Glutamatergic neuron (in vitro differentiated cells): ENCODE data around the gene CACNA1I. TPM values are rescaled to one million over a fixed set of nuclear protein-coding genes. Genes with fewer than 3 reads are reported as not detected.

Experiments
- DNase-seq: peaks from one replicate; pipeline ENCODE4 v3.0.0; 2022
- H3K27ac Mint-ChIP-seq: one replicate; pipeline ENCODE4 v1.8.0; 2020; ENCODE audit warnings: mild to moderate bottlenecking, mixed read lengths, inconsistent platforms; ENCODE audit not compliant: unreplicated experiment
- H3K27me3 Mint-ChIP-seq: one replicate; pipeline ENCODE4 v1.8.0; 2020; ENCODE audit warnings: mild to moderate bottlenecking, moderate library complexity, mixed read lengths, inconsistent platforms; ENCODE audit not compliant: unreplicated experiment
- H3K36me3 Mint-ChIP-seq: one replicate; pipeline ENCODE4 v1.8.0; 2020; ENCODE audit warnings: mild to moderate bottlenecking, mixed read lengths, inconsistent platforms; ENCODE audit not compliant: unreplicated experiment
- H3K4me1 Mint-ChIP-seq: one replicate; pipeline ENCODE4 v1.8.0; 2020; ENCODE audit warnings: mild to moderate bottlenecking, low read depth, mixed read lengths, inconsistent platforms; ENCODE audit not compliant: unreplicated experiment
- H3K4me3 Mint-ChIP-seq: one replicate; pipeline ENCODE4 v1.8.0; 2020; ENCODE audit warnings: mild to moderate bottlenecking, mixed read lengths, inconsistent platforms; ENCODE audit not compliant: unreplicated experiment
- H3K9me3 Mint-ChIP-seq: one replicate; pipeline ENCODE4 v1.8.0; 2020; ENCODE audit warnings: mild to moderate bottlenecking, moderate library complexity, mixed read lengths, inconsistent platforms; ENCODE audit not compliant: unreplicated experiment
- total RNA-seq: library from RNA; stranded (reverse); fragmentation: NEBNext Ultra II Directional; extraction: Animal tissue kit (Norgen Biotek cat#: 25700); gene quantifications from one replicate; pipeline ENCODE4 v1.2.1, GENCODE V29; 2021; ENCODE audit not compliant: unreplicated experiment
- TF ChIP-seq, protein P1 (sequence below): fragments of 200-600 bp; sonication (generic); IDR thresholded peaks from one replicate; pipeline ENCODE4 v1.5.0; 2021; ENCODE audit not compliant: partially characterized antibody, unreplicated experiment

The CACNA1I gene
- total RNA-seq, 1 donor from 2014 or later, result 0.12 TPM

GRCh38 chr22:39620924-39621690, 50.6 kb downstream of the CACNA1I start:
- peaks cover 3% of the 10 kb centered on the region for H3K9me3 Mint-ChIP-seq
- H3K27me3 Mint-ChIP-seq, result peaks cover 6% of the 10 kb centered on the region
- H3K27ac Mint-ChIP-seq, result no peak overlapping the region
- DNase-seq, result no peak
- no peak overlapping the region for H3K4me3 Mint-ChIP-seq
- TF ChIP-seq, protein P1, sequence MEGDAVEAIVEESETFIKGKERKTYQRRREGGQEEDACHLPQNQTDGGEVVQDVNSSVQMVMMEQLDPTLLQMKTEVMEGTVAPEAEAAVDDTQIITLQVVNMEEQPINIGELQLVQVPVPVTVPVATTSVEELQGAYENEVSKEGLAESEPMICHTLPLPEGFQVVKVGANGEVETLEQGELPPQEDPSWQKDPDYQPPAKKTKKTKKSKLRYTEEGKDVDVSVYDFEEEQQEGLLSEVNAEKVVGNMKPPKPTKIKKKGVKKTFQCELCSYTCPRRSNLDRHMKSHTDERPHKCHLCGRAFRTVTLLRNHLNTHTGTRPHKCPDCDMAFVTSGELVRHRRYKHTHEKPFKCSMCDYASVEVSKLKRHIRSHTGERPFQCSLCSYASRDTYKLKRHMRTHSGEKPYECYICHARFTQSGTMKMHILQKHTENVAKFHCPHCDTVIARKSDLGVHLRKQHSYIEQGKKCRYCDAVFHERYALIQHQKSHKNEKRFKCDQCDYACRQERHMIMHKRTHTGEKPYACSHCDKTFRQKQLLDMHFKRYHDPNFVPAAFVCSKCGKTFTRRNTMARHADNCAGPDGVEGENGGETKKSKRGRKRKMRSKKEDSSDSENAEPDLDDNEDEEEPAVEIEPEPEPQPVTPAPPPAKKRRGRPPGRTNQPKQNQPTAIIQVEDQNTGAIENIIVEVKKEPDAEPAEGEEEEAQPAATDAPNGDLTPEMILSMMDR, result no peak
- peaks cover 6% of the 10 kb centered on the region for H3K4me1 Mint-ChIP-seq
- no peaks in the 10 kb centered on the region for H3K36me3 Mint-ChIP-seq

GRCh38 chr22:39621826-39622225, 51.3 kb downstream of the CACNA1I start:
- TF ChIP-seq, protein P1, result no peak
- no peak for DNase-seq
- peaks cover 6% of the 10 kb centered on the region for H3K4me1 Mint-ChIP-seq
- H3K9me3 Mint-ChIP-seq, result peaks cover 3% of the 10 kb centered on the region
- H3K27ac Mint-ChIP-seq, result no peak overlapping the region
- H3K36me3 Mint-ChIP-seq, result no peaks in the 10 kb centered on the region
- peaks cover 6% of the 10 kb centered on the region for H3K27me3 Mint-ChIP-seq
- no peak overlapping the region for H3K4me3 Mint-ChIP-seq

DNA sequence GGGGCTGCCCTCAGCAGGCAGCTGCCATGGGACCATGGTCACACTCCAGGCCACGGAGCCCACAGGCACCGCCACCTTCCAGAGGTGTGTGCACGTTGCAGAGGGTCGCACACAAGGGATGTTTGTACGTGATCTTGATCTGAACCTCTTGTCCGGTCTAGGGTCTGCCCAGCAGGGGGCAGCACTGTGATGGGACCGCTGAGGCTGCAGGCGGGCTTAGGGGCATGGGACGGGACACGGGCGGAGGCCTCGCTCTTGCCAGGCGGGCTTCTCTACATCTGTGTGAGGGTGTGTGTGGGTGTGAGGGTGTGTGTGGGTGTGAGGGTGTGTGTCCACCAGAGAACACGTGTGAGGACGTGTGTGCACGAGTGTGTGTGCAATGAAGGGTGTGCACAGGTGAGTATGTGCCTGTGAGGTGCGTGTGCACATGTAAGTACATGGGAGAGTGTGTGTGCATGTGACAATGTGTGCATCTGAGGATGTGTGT, 52.4 kb downstream of the CACNA1I start:
- peak; percentile 86 for DNase-seq
- Mint-ChIP-seq H3K27me3 (peaks cover 4% of the 10 kb centered on the region), H3K27ac (no peak overlapping the region), H3K4me3 (no peak overlapping the region), H3K4me1 (peaks cover 7% of the 10 kb centered on the region), H3K36me3 (no peaks in the 10 kb centered on the region), H3K9me3 (peaks cover 2% of the 10 kb centered on the region)
- TF ChIP-seq, protein P1, result peak; percentile 78

- no peaks in the 10 kb centered on the region for H3K36me3 Mint-ChIP-seq
These were observed 53.3 kb downstream of the CACNA1I start for GRCh38 chr22:39623603-39624500.

More at GRCh38 chr22:39623603-39624500, 53.3 kb downstream of the CACNA1I start:
- Mint-ChIP-seq H3K4me3 (no peak overlapping the region), H3K27me3 (peaks cover 2% of the 10 kb centered on the region), H3K27ac (no peak overlapping the region), H3K4me1 (peaks cover 2% of the 10 kb centered on the region), H3K9me3 (no peaks in the 10 kb centered on the region)
- no peak for DNase-seq
- TF ChIP-seq, protein P1, result no peak
